Right lobe of liver (tissue), 6 donors: ENCODE measurements around the gene ACSL1. TPM values are rescaled to one million over a fixed set of nuclear protein-coding genes. Genes with fewer than 3 reads are reported as not detected.

Experiments
- ATAC-seq, 4 donors: fragments of 200-7000 bp; cut with Tn5 transposase; one replicate each; pipeline ENCODE4 v1.9.1; 2020; ENCODE audit warnings: mild to moderate bottlenecking in 4 of 4, moderate library complexity in 4 of 4
- DNase-seq, 3 donors: peaks; one replicate each; pipeline ENCODE4 v3.0.0-alpha.2; 2020
- H3K27ac ChIP-seq, 3 donors: fragments of 200-600 bp; one replicate each; pipeline ENCODE4 v1.8.0; 2022
- H3K27me3 ChIP-seq, 2 donors: fragments of 200-600 bp; one replicate each; pipeline ENCODE4 v1.8.0; 2022
- H3K36me3 ChIP-seq, 4 donors: fragments of 200-600 bp; sonication (generic) in 1 of 4; one replicate each; pipeline versions ENCODE4 v1.5.1 to v1.8.0; 2017 to 2022; ENCODE audit warnings: control low read depth in 1 of 4
- H3K4me1 ChIP-seq, 4 donors: fragments of 200-600 bp; sonication (generic) in 1 of 4; one replicate each; pipeline versions ENCODE4 v1.5.1 to v1.8.0; 2017 to 2022; ENCODE audit warnings: control low read depth in 1 of 4
- H3K4me3 ChIP-seq, 3 donors: fragments of 200-600 bp; one replicate each; pipeline ENCODE4 v1.8.0; 2022
- H3K9me3 ChIP-seq, 4 donors: fragments of 200-600 bp; sonication (generic) in 1 of 4; one replicate each; pipeline versions ENCODE4 v1.5.1 to v1.8.0; 2017 to 2022; ENCODE audit warnings: control low read depth in 1 of 4
- CTCF ChIP-seq, 4 donors: fragments of 200-600 bp in 3 of 4; fragments of 450-650 bp in 1 of 4; IDR thresholded peaks; one replicate each; pipeline versions ENCODE4 v1.5.1 to v1.8.0; 2016 to 2022; ENCODE audit warnings: antibody characterized with exemption in 4 of 4, mild to moderate bottlenecking in 2 of 4
- POLR2A ChIP-seq: fragments of 450-650 bp; IDR thresholded peaks from one replicate; pipeline ENCODE4 v1.6.1; 2017; ENCODE audit warnings: antibody characterized with exemption, mild to moderate bottlenecking
- WGBS: methylation state at CpG from one replicate; pipeline ENCODE4 v1.1.6; 2018; ENCODE audit warnings: low coverage, low lambda C conversion rate; ENCODE audit not compliant: insufficient coverage; ENCODE audit errors: missing lambda C conversion rate; 5-methylcytosine and 5-hydroxymethylcytosine counted together
- intact Hi-C, 2 donors: fragments of 100-400 bp; cut with DNase I; formaldehyde crosslinking; loops; one replicate each; pipeline versions ENCODE4 v1.11.2 to v1.14.1; 2022
- total RNA-seq, 6 experiments: library from RNA; depleted of rRNA in 2 of 6; stranded (reverse); fragments of >200 nt in 2 of 6; fragmentation: NEBNext Ultra II Directional in 3 of 6; extraction: Animal tissue kit (Norgen Biotek cat#: 25700) in 3 of 6; gene quantifications; one replicate each; pipeline versions ENCODE4 v1.1.0 to v1.2.4, GENCODE V29; 2016 to 2023
- donor health status: DM: no; HTN: yes; CAD: no.
- donor health status: DM: no; HTN: no; CAD: no.
- donor health status: DM: no; HTN: no; CAD: no.
- donor health status: DM: no; HTN: yes; CAD: no.
- donor health status: DM: no; HTN: yes; CAD: no.

Gene ACSL1
- total RNA-seq, 6 experiments from 2014 or later: 544 to 1,154 (median 743) TPM

DNA sequence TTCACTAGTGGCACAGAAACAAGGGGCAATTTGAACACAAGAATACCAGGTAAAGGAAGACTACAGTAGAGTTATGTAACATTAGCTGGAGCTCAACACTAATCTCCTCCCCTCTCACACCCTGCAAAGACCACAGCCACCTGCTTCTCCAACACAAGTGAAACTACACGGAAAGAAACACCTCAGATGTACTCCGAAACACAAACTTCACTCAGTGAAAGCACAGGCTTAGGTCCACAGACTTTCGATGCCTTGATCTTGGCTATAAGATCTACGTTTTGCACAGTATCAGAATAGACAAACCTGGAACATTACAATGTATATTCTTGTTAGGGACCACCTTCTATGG is 7.6 kb downstream of the ACSL1 start:
- Histone ChIP-seq H3K27ac (peak overlapping the region; percentile 26 to 98 (median 95)), H3K9me3 (no peaks in the 10 kb centered on the region), H3K4me3 (no peak overlapping the region), H3K27me3 (no peaks in the 10 kb centered on the region), H3K36me3 (peaks cover 0 to 4% (median 0%) of the 10 kb centered on the region in 4 donors), H3K4me1 (peaks cover 0 to 82% (median 30%) of the 10 kb centered on the region in 4 donors)
- WGBS: 46% methylated on average over 4 of the region's 4 CpGs
- intact Hi-C loops: loop anchor here in 1 of 2 donors (10.0 kb wide), 1 partner anchor 67 kb away; no protein-coding TSS in a partner anchor
- DNase-seq (no peak), ATAC-seq (no peak)
- TF ChIP-seq POLR2A (no peak), CTCF (IDR thresholded peaks at IDR 0.05) (no peak)

DNA sequence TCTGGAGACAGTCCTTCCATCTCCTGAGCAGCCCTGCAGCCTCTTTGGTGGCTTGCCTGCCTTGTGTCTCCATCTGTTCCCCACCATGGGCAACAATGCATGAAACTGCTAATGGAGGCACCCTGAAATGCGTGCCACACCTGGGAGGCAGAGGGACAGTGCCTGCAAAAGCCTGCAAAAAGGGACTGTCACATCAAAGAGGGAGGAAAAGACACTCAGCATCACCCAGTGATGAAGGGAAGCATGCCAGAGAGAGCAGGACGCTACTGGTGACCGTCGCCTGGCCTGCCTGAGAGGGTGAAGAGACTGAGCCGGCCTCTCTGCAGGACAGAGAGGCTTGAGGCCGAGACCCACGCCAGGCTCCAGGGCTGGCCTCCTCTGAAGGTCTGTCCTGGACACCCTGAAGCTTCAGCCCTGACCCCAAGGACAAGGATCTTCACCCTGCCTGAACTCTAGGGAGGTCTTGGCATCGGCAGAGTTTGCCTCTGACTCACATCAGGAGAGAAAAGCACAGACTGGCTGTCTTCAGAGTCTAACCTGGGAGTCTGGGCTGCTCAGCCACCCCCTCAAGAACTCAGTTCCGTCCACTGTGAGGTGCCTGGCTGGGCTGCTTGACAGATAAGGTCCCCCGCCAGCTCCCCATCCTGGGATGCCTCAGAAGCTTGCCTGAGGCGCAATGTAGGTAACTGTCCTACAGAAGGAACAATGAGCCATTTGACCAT is 8.1 kb downstream of the ACSL1 start:
- Histone ChIP-seq H3K27ac (peak overlapping the region; percentile 26 to 98 (median 95)), H3K9me3 (no peaks in the 10 kb centered on the region), H3K36me3 (peaks cover 0 to 4% (median 0%) of the 10 kb centered on the region in 4 donors), H3K4me3 (no peak overlapping the region), H3K4me1 (peaks cover 0 to 84% (median 33%) of the 10 kb centered on the region in 4 donors), H3K27me3 (no peaks in the 10 kb centered on the region)
- intact Hi-C loops: loop anchor here in 1 of 2 donors (10.0 kb wide), 1 partner anchor 67 kb away; no protein-coding TSS in a partner anchor
- DNase-seq (no peak), ATAC-seq (no peak)
- TF ChIP-seq POLR2A (no peak), CTCF (IDR thresholded peaks at IDR 0.05) (no peak)
- WGBS: 28% methylated on average over 8 of the region's 11 CpGs

DNA sequence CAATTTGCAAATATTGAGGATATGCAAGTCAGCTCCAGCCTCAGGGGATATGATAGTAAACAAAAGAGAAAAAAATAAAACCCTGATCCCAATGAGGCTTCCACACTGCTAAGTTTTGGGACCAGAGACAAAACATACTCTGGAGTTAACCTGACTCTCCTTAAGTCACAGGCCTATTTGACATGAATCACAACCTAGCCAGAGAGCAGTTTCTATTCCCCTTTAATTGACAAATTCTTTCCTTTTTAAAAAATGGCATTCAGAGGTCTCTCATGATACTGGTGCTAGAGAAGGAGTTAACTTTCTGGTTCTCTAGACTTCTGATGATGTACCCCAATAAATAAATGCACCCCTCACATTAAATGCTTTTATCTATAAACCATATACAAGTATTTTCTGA is 8.8 kb downstream of the ACSL1 start:
- intact Hi-C loops: loop anchor here in 1 of 2 donors (10.0 kb wide), 1 partner anchor 68 kb away; no protein-coding TSS in a partner anchor
- Histone ChIP-seq H3K27me3 (no peaks in the 10 kb centered on the region), H3K9me3 (no peaks in the 10 kb centered on the region), H3K4me3 (no peak overlapping the region), H3K36me3 (peaks cover 0 to 4% (median 0%) of the 10 kb centered on the region in 4 donors), H3K4me1 (peaks cover 0 to 84% (median 34%) of the 10 kb centered on the region in 4 donors), H3K27ac (peak overlapping the region; percentile 26 to 98 (median 90))
- no peak for DNase-seq
- TF ChIP-seq CTCF (IDR thresholded peaks at IDR 0.05) (no peak), POLR2A (no peak)
- ATAC-seq: no peak

- TF ChIP-seq POLR2A: peak; percentile 63
- TF ChIP-seq CTCF (IDR thresholded peaks at IDR 0.05): no peak
- DNase-seq (peak; percentile 86 to 92 (median 91)), ATAC-seq (peak; percentile 47 to 65 (median 54))
- Histone ChIP-seq H3K36me3 (no peaks in the 10 kb centered on the region), H3K27ac (peak overlapping the region; percentile 89 to 98 (median 90)), H3K4me3 (peak overlapping the region; percentile 3 to 41 (median 36)), H3K27me3 (no peaks in the 10 kb centered on the region), H3K4me1 (peaks cover 0 to 82% (median 36%) of the 10 kb centered on the region in 4 donors), H3K9me3 (no peaks in the 10 kb centered on the region)
- WGBS: 8% methylated on average over 10 of the region's 11 CpGs
- intact Hi-C loops: loop anchor here in 1 of 2 donors (10.0 kb wide), 1 partner anchor 70 kb away; no protein-coding TSS in a partner anchor
Observed at GRCh38 chr4:184815046-184815877, 10.5 kb downstream of the ACSL1 start.
